Mesodermal cell (in vitro differentiated cells): Measurements from ENCODE around the gene GCNT1.
"Not testable (repeated sequence)": the region's sequence is repeated elsewhere in the genome, so short reads cannot be mapped to it uniquely, and the experiment has no call there.

Experiments
- H3K27ac ChIP-seq: 2 replicates; pipeline ENCODE4 v1.7.0; 2013; ENCODE audit warnings: mild to moderate bottlenecking, low read depth, low read length, moderate library complexity; ENCODE audit not compliant: severe bottlenecking
- H3K36me3 ChIP-seq: 2 replicates; pipeline ENCODE4 v1.7.1; 2013; ENCODE audit warnings: mild to moderate bottlenecking, low read length, moderate library complexity; ENCODE audit not compliant: control insufficient read depth, insufficient read depth
- H3K4me1 ChIP-seq: one replicate; pipeline ENCODE4 v1.7.1; 2013; ENCODE audit warnings: mild to moderate bottlenecking, low read length; ENCODE audit not compliant: insufficient read depth, control insufficient read depth, poor library complexity, severe bottlenecking
- H3K4me3 ChIP-seq: 2 replicates; pipeline ENCODE4 v1.7.0; 2013; ENCODE audit warnings: low read length, control low read depth, mild to moderate bottlenecking; ENCODE audit not compliant: insufficient read depth, poor library complexity, severe bottlenecking; ENCODE audit errors: extremely low read depth
- H3K9me3 ChIP-seq: 2 replicates; pipeline ENCODE4 v1.7.1; 2013; ENCODE audit warnings: mild to moderate bottlenecking, low read length, moderate library complexity; ENCODE audit not compliant: control insufficient read depth
- WGBS, 2 experiments: methylation state at CpG; one replicate each; pipeline ENCODE4 v1.1.5; 2013; ENCODE audit warnings: missing lambda C conversion rate in 2 of 2; ENCODE audit not compliant: insufficient coverage in 2 of 2; 5-methylcytosine and 5-hydroxymethylcytosine counted together

GCNT1 gene

GRCh38 chr9:76463211-76463610 is 4.2 kb downstream of the GCNT1 start:
- peaks cover 7% of the 10 kb centered on the region for H3K4me1 ChIP-seq
- no peaks in the 10 kb centered on the region for H3K36me3 ChIP-seq
- H3K9me3 ChIP-seq: no peaks in the 10 kb centered on the region
- 84 to 90% methylated on average over 2 to 3 of the region's 4 CpGs for WGBS, 2 experiments
- H3K27ac ChIP-seq: no peak overlapping the region
- no peak overlapping the region for H3K4me3 ChIP-seq

- Histone ChIP-seq H3K27ac (no peak overlapping the region), H3K4me1 (peaks cover 5% of the 10 kb centered on the region), H3K4me3 (no peak overlapping the region), H3K9me3 (no peaks in the 10 kb centered on the region), H3K36me3 (no peaks in the 10 kb centered on the region)
- WGBS, 2 experiments: 83 to 100% methylated on average over 1 of the region's 1 CpG
Measured at GRCh38 chr9:76464706-76465105, 5.7 kb downstream of the GCNT1 start.

- 90 to 94% methylated on average over 8 of the region's 8 CpGs for WGBS, 2 experiments
- Histone ChIP-seq H3K27ac (no peak overlapping the region), H3K9me3 (no peaks in the 10 kb centered on the region), H3K4me1 (no peaks in the 10 kb centered on the region), H3K36me3 (no peaks in the 10 kb centered on the region), H3K4me3 (no peak overlapping the region)
Measured at GRCh38 chr9:76465442-76466298, 6.7 kb downstream of the GCNT1 start.

- 90 to 100% methylated on average over 2 of the region's 2 CpGs for WGBS, 2 experiments
Measured at GRCh38 chr9:76466299-76466605, 7.3 kb downstream of the GCNT1 start.

GRCh38 chr9:76474419-76474818 is 15.4 kb downstream of the GCNT1 start:
- 89 to 100% methylated on average over 3 of the region's 3 CpGs for WGBS, 2 experiments
- no peaks in the 10 kb centered on the region for H3K36me3 ChIP-seq
- H3K4me3 ChIP-seq: no peak overlapping the region
- no peak overlapping the region for H3K27ac ChIP-seq
- H3K9me3 ChIP-seq: no peaks in the 10 kb centered on the region
- peaks cover 10% of the 10 kb centered on the region for H3K4me1 ChIP-seq

More at GRCh38 chr9:76466299-76466605, 7.3 kb downstream of the GCNT1 start:
- Histone ChIP-seq H3K9me3 (no peaks in the 10 kb centered on the region), H3K36me3 (no peaks in the 10 kb centered on the region), H3K4me3 (no peak overlapping the region), H3K27ac (no peak overlapping the region), H3K4me1 (peaks cover under 1% of the 10 kb centered on the region)

- H3K4me1 ChIP-seq: peaks cover 10% of the 10 kb centered on the region
- no peaks in the 10 kb centered on the region for H3K9me3 ChIP-seq
- 70 to 86% methylated on average over 1 to 4 of the region's 4 CpGs for WGBS, 2 experiments
- no peak overlapping the region for H3K4me3 ChIP-seq
- H3K36me3 ChIP-seq: no peaks in the 10 kb centered on the region
- no peak overlapping the region for H3K27ac ChIP-seq
Measured at GRCh38 chr9:76475686-76476085, 16.7 kb downstream of the GCNT1 start.

GRCh38 chr9:76477818-76478217 is 18.8 kb downstream of the GCNT1 start:
- H3K4me1 ChIP-seq, H3K27ac ChIP-seq, H3K4me3 ChIP-seq, H3K9me3 ChIP-seq, H3K36me3 ChIP-seq: not testable (repeated sequence)
- WGBS, 2 experiments: 82 to 100% methylated on average over 4 to 6 of the region's 7 CpGs

- Histone ChIP-seq H3K36me3 (no peaks in the 10 kb centered on the region), H3K9me3 (no peaks in the 10 kb centered on the region), H3K27ac (no peak overlapping the region), H3K4me1 (no peaks in the 10 kb centered on the region), H3K4me3 (no peak overlapping the region)
- 94 to 95% methylated on average over 9 to 10 of the region's 10 CpGs for WGBS, 2 experiments
Measured at GRCh38 chr9:76478226-76478625, 19.2 kb downstream of the GCNT1 start.

GRCh38 chr9:76479337-76479736 is 20.4 kb downstream of the GCNT1 start:
- H3K9me3 ChIP-seq, H3K4me1 ChIP-seq, H3K27ac ChIP-seq, H3K36me3 ChIP-seq, H3K4me3 ChIP-seq: not testable (repeated sequence)
- WGBS, 2 experiments: 100% methylated on average over 1 of the region's 2 CpGs; no CpG with 5 or more reads in 1 of the 2 experiments

- Histone ChIP-seq H3K4me1 (no peaks in the 10 kb centered on the region), H3K36me3 (no peaks in the 10 kb centered on the region), H3K4me3 (no peak overlapping the region), H3K9me3 (peaks cover 2% of the 10 kb centered on the region), H3K27ac (no peak overlapping the region)
- no CpG with 5 or more reads among the region's 2 CpGs for WGBS, 2 experiments
Measured at GRCh38 chr9:76486151-76486550, 27.2 kb downstream of the GCNT1 start.

- H3K4me1 ChIP-seq: no peaks in the 10 kb centered on the region
- peaks cover 2% of the 10 kb centered on the region for H3K9me3 ChIP-seq
- 89 to 100% methylated on average over 1 to 2 of the region's 6 CpGs for WGBS, 2 experiments
- no peak overlapping the region for H3K4me3 ChIP-seq
- H3K36me3 ChIP-seq: no peaks in the 10 kb centered on the region
- no peak overlapping the region for H3K27ac ChIP-seq
Measured at GRCh38 chr9:76490249-76490990, 31.4 kb downstream of the GCNT1 start.
